GM23248 (cell line): Measurements from ENCODE around the gene PPP4R1. TPM values are rescaled to one million over a fixed set of nuclear protein-coding genes. Genes with fewer than 3 reads are reported as not detected.

Source experiments
- DNase-seq: peaks from one replicate; pipeline ENCODE4 v3.0.0-alpha.2; 2015
- H2AFZ ChIP-seq: fragments of 200-600 bp; sonication (generic); 2 replicates; pipeline ENCODE4 v1.6.1; 2016; ENCODE audit warnings: antibody characterized with exemption
- H3F3A ChIP-seq: fragments of 200-600 bp; sonication (generic); 2 replicates; pipeline ENCODE4 v1.6.1; 2016; ENCODE audit warnings: mild to moderate bottlenecking, antibody characterized with exemption, mixed run types; ENCODE audit not compliant: insufficient read depth
- H3K27ac ChIP-seq: fragments of 200-600 bp; sonication (generic); 2 replicates; pipeline ENCODE4 v1.5.1; 2016; ENCODE audit warnings: mild to moderate bottlenecking
- H3K27me3 ChIP-seq: fragments of 200-600 bp; sonication (generic); replicated peaks from 2 replicates; pipeline ENCODE4 v1.6.1; 2016; ENCODE audit warnings: mild to moderate bottlenecking; ENCODE audit not compliant: insufficient read depth
- H3K36me3 ChIP-seq: fragments of 200-600 bp; sonication (generic); 2 replicates; pipeline ENCODE4 v1.6.1; 2016; ENCODE audit warnings: low read depth, mild to moderate bottlenecking
- H3K4me1 ChIP-seq: fragments of 200-600 bp; sonication (generic); 2 replicates; pipeline ENCODE4 v1.6.1; 2016; ENCODE audit warnings: mild to moderate bottlenecking; ENCODE audit not compliant: insufficient read depth
- H3K4me2 ChIP-seq: fragments of 200-600 bp; sonication (generic); one replicate; pipeline ENCODE4 v1.6.1; 2016; ENCODE audit warnings: mild to moderate bottlenecking; ENCODE audit not compliant: unreplicated experiment
- H3K4me3 ChIP-seq: fragments of 200-600 bp; sonication (generic); 2 replicates; pipeline ENCODE4 v1.5.1; 2016; ENCODE audit warnings: mild to moderate bottlenecking
- H3K79me2 ChIP-seq: fragments of 200-600 bp; sonication (generic); 2 replicates; pipeline ENCODE4 v1.6.1; 2016; ENCODE audit warnings: mild to moderate bottlenecking; ENCODE audit not compliant: insufficient read depth
- H3K9ac ChIP-seq: fragments of 200-600 bp; sonication (generic); 2 replicates; pipeline ENCODE4 v1.6.1; 2016; ENCODE audit warnings: mild to moderate bottlenecking
- H3K9me2 ChIP-seq: fragments of 200-600 bp; sonication (generic); 2 replicates; pipeline ENCODE4 v1.6.1; 2016; ENCODE audit warnings: mixed run types, mild to moderate bottlenecking, moderate library complexity; ENCODE audit not compliant: insufficient read depth
- H3K9me3 ChIP-seq: fragments of 200-600 bp; sonication (generic); one replicate; pipeline ENCODE4 v1.6.1; 2017; ENCODE audit warnings: low read depth
- H4K20me1 ChIP-seq: fragments of 200-600 bp; sonication (generic); 2 replicates; pipeline ENCODE4 v1.6.0; 2016; ENCODE audit not compliant: insufficient read depth
- EZH2 ChIP-seq: fragments of 200-600 bp; sonication (generic); IDR thresholded peaks from 2 replicates; pipeline ENCODE4 v1.6.1; 2018; ENCODE audit warnings: antibody characterized with exemption, mild to moderate bottlenecking; ENCODE audit not compliant: insufficient read depth, poor library complexity, severe bottlenecking
- EZH2phosphoT487 ChIP-seq: fragments of 200-600 bp; sonication (generic); IDR thresholded peaks from 2 replicates; pipeline ENCODE4 v1.6.1; 2018; ENCODE audit warnings: antibody characterized with exemption, moderate library complexity, mild to moderate bottlenecking, low read depth; ENCODE audit not compliant: insufficient read depth
- WGBS, 2 experiments: methylation state at CpG; one replicate each; pipeline ENCODE4 v1.1.6; 2015 to 2017; ENCODE audit warnings: low lambda C conversion rate in 2 of 2, low coverage in 1 of 2; ENCODE audit errors: missing lambda C conversion rate in 2 of 2; 5-methylcytosine and 5-hydroxymethylcytosine counted together
- in situ Hi-C: fragments of 300-500 bp; cut with MboI; formaldehyde crosslinking; loops from 2 replicates; pipeline ENCODE4 v1.15.0; 2020
- polyA plus RNA-seq: library from polyadenylated mRNA; unstranded; fragments of >200 nt; fragmentation: Nextera tagmentation; extraction: Ambion mirVana; gene quantifications from 2 replicates; pipeline ENCODE4 v1.2.1, GENCODE V29; 2016
- total RNA-seq: library from RNA; depleted of rRNA; stranded (reverse); fragments of >200 nt; shearing (Covaris generic); gene quantifications from 2 replicates; pipeline ENCODE4 v1.2.3, GENCODE V29; 2014

PPP4R1 gene
- total and polyA plus RNA-seq, 2 experiments from 2014 or later, result 33.0 to 97.9 TPM

DNA sequence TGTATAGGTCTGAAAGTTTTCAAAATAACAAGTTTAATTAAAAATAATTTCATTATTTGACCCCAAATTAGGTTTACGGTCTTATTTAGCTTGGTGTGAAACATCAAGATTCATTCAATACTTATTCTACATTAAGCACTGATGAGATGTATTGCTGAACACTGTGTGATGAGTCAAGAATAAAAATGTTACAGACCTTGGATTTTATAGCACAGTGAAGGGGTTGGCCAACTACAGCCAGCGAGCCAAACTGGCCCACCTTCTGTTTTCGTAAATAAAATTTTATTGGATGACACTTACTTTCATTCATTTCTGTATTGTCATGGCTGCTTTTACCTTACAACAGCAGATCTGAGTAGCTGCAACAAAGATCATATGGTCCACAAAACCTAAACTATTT, 8.3 kb downstream of the PPP4R1 start:
- H3K9ac ChIP-seq, result no peak overlapping the region
- no peak for DNase-seq
- peaks cover 99% of the 10 kb centered on the region for H3K79me2 ChIP-seq
- no peaks in the 10 kb centered on the region for H3K9me2 ChIP-seq
- H3K36me3 ChIP-seq, result 0 out of 2 replicates have a peak, but pooled peaks cover 4% of the 10 kb centered on the region
- peaks cover 17% of the 10 kb centered on the region for H3F3A ChIP-seq
- H3K4me1 ChIP-seq, result peaks cover 14% of the 10 kb centered on the region
- no peak overlapping the region for H3K4me3 ChIP-seq
- no peak overlapping the region for H2AFZ ChIP-seq
- TF ChIP-seq EZH2phosphoT487 (no peak), EZH2 (no peak)
- in situ Hi-C loops, result no loop called here
- H3K4me2 ChIP-seq, result no peak overlapping the region
- no peak overlapping the region for H3K27ac ChIP-seq
- no peaks in the 10 kb centered on the region for H3K9me3 ChIP-seq
- peaks cover 21% of the 10 kb centered on the region; the same call in 1 of the 2 replicates for H4K20me1 ChIP-seq
- no peaks in the 10 kb centered on the region for H3K27me3 ChIP-seq
- WGBS, 2 experiments, result 97 to 98% methylated on average over 3 of the region's 3 CpGs

DNA sequence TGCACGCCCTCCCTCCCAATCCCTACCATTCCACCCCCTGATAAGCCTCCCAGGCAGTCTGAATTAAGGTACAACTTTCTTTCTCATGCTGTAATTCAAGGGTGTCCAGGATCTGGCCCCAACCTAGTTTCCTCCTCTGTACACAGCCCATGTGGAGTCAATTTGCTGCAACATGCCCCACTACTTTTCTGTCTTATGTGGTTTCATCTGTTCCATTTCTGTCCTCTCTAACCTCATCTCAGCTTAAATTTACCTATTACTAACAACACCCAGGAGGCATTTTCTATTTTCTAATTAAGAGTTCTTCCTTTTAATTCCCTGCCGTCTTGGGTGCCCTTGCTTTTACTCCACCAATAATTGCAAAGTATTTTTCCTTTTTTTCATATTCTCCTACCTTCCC, 10.0 kb downstream of the PPP4R1 start:
- Histone ChIP-seq H3K4me3 (no peak overlapping the region), H3K4me1 (peaks cover 9% of the 10 kb centered on the region; the same call in 1 of the 2 replicates), H3K9me2 (no peaks in the 10 kb centered on the region), H3K27ac (no peak overlapping the region), H3K79me2 (peaks cover 99% of the 10 kb centered on the region), H2AFZ (no peak overlapping the region), H4K20me1 (peaks cover 21% of the 10 kb centered on the region; the same call in 1 of the 2 replicates), H3K9me3 (no peaks in the 10 kb centered on the region), H3F3A (peaks cover 17% of the 10 kb centered on the region), H3K27me3 (no peaks in the 10 kb centered on the region), H3K9ac (no peak overlapping the region), H3K4me2 (no peak overlapping the region), H3K36me3 (peaks cover 4% of the 10 kb centered on the region; the same call in 1 of the 2 replicates)
- TF ChIP-seq EZH2 (no peak), EZH2phosphoT487 (no peak)
- WGBS, 2 experiments, result 80 to 89% methylated on average over 2 of the region's 2 CpGs
- in situ Hi-C loops, result no loop called here
- no peak for DNase-seq

DNA sequence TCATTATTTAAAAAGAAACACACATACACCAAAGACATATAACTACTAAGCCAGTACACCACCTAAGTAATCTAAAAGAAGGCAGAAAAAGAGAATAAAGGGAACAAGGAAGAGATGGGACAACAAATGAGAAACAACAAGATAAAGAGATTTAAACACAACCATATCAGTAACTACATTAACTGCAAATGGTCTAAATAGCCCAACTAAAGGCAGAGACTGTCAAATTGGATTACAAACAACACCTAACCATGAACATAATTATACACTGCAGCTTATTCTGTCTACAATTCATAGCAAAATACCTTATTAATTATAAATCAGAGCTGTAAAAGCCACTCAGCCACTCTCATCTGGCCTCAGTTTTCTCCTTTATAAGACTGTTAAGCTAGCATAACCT, 15.0 kb downstream of the PPP4R1 start:
- Histone ChIP-seq H3K4me1 (peaks cover 25% of the 10 kb centered on the region), H3K9ac (no peak overlapping the region), H3K36me3 (no peaks in the 10 kb centered on the region; the same call in 1 of the 2 replicates), H3K27me3 (no peaks in the 10 kb centered on the region), H3F3A (peaks cover 19% of the 10 kb centered on the region), H3K27ac (no peak overlapping the region), H3K79me2 (peaks cover 99% of the 10 kb centered on the region), H3K9me2 (no peaks in the 10 kb centered on the region), H3K9me3 (no peaks in the 10 kb centered on the region), H3K4me3 (no peak overlapping the region), H3K4me2 (no peak overlapping the region), H2AFZ (no peak overlapping the region), H4K20me1 (peaks cover 17% of the 10 kb centered on the region; the same call in 1 of the 2 replicates)
- in situ Hi-C loops, result no loop called here
- TF ChIP-seq EZH2phosphoT487 (no peak), EZH2 (no peak)
- no peak for DNase-seq

DNA sequence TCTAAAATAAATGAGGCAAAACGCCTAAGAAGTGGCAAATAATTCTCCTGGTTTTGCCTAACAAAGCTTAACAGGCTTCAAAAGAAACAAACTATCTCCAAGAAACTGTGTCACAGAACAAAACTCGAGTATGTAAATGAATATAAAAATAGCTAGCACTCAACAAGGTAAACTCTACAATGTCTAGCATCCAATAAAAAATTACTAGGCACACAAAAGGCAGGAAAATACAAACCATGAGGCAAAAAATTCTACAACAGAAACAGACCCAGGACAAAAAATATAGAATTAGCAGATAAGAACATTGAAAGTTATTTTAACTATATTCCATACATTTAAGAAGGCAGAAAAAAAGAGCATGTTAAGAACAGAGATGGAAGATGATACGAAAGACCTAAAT, 16.8 kb downstream of the PPP4R1 start:
- Histone ChIP-seq H3K9ac (no peak overlapping the region), H3K9me2 (no peaks in the 10 kb centered on the region), H3K9me3 (no peaks in the 10 kb centered on the region), H3K4me2 (no peak overlapping the region), H3K79me2 (peaks cover 99% of the 10 kb centered on the region), H3F3A (peaks cover 20% of the 10 kb centered on the region), H4K20me1 (peaks cover 8% of the 10 kb centered on the region; the same call in 1 of the 2 replicates), H3K27ac (no peak overlapping the region), H3K4me3 (no peak overlapping the region), H3K27me3 (no peaks in the 10 kb centered on the region), H2AFZ (no peak overlapping the region), H3K36me3 (peaks cover 6% of the 10 kb centered on the region), H3K4me1 (peaks cover 26% of the 10 kb centered on the region)
- no peak for DNase-seq
- WGBS, 2 experiments, result 78 to 86% methylated on average over 3 of the region's 3 CpGs
- TF ChIP-seq EZH2, result no peak
- in situ Hi-C loops, result no loop called here

DNA sequence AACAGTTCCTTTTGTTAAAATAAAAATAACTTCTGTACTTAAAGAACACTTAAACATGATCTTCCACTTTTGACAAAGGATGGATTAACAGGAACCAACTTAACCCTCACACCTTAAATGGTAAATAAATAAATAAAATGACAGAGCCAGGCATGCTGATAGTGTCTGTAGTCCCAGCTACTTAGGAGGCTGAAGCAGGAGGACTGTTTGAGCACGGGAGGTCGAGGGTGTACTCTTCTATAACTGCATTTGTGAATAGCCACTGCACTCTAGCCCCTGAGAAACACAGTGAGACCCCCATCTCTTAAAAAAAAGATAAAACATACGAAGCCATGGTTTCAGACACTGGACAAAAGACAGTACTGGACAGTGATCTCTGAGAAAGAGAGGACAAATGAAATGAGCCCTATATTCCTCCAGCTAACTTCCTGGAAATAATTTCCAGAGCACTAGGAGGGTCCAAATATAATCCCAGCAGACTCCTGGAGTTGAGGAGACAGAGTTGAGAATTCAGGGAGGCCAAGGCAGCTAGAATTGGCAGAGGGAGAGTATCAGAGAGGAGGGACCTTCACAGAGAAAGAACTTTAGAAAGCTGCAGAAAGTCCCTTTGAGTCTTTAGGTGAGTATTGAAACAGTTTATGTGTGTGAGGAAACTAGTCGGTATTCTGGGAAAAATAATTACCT, 17.4 kb downstream of the PPP4R1 start:
- H3K9ac ChIP-seq, result 0 out of 2 replicates have a peak overlapping the region, but pooled peaks have one; percentile 1
- WGBS, 2 experiments, result 87 to 93% methylated on average over 4 of the region's 4 CpGs
- no peak for TF ChIP-seq EZH2
- no peak for TF ChIP-seq EZH2phosphoT487
- no peaks in the 10 kb centered on the region for H3K9me3 ChIP-seq
- peaks cover 7% of the 10 kb centered on the region; the same call in 1 of the 2 replicates for H4K20me1 ChIP-seq
- H3K27me3 ChIP-seq, result no peaks in the 10 kb centered on the region
- H3K9me2 ChIP-seq, result no peaks in the 10 kb centered on the region
- peak overlapping the region; percentile 25; the same call in 1 of the 2 replicates for H3K27ac ChIP-seq
- H3K4me1 ChIP-seq, result peaks cover 26% of the 10 kb centered on the region
- peaks cover 20% of the 10 kb centered on the region for H3F3A ChIP-seq
- no peak for DNase-seq
- H3K79me2 ChIP-seq, result peaks cover 100% of the 10 kb centered on the region
- H3K4me2 ChIP-seq, result peak overlapping the region; percentile 71
- in situ Hi-C loops, result no loop called here
- H2AFZ ChIP-seq, result no peak overlapping the region
- no peak overlapping the region for H3K4me3 ChIP-seq
- peaks cover 6% of the 10 kb centered on the region for H3K36me3 ChIP-seq
